Parathyroid adenoma (tissue), 2 donors: ENCODE measurements around the gene CNGA3.
A peak's percentile ranks its signal among the peaks of the same experiment; 100 is the strongest.

Source experiments
- H2AFZ ChIP-seq: fragments of 300-600 bp; sonication (generic); one replicate; pipeline ENCODE4 v1.7.0; 2017; ENCODE audit warnings: antibody characterized with exemption, mild to moderate bottlenecking
- H3K27ac ChIP-seq: fragments of 300-600 bp; sonication (generic); one replicate; pipeline ENCODE4 v1.7.0; 2017
- H3K27me3 ChIP-seq: fragments of 300-600 bp; sonication (generic); one replicate; pipeline ENCODE4 v1.7.0; 2017; ENCODE audit warnings: low read length; ENCODE audit not compliant: control insufficient read depth, insufficient read depth
- H3K36me3 ChIP-seq: fragments of 300-600 bp; sonication (generic); one replicate; pipeline ENCODE4 v1.7.0; 2017; ENCODE audit warnings: low read length; ENCODE audit not compliant: control insufficient read depth, insufficient read depth
- H3K4me1 ChIP-seq: fragments of 300-600 bp; sonication (generic); one replicate; pipeline ENCODE4 v1.7.0; 2017; ENCODE audit warnings: control low read depth
- H3K4me2 ChIP-seq: fragments of 300-600 bp; sonication (generic); one replicate; pipeline ENCODE4 v1.7.0; 2017; ENCODE audit warnings: low read length
- H3K4me3 ChIP-seq: fragments of 300-600 bp; sonication (generic); one replicate; pipeline ENCODE4 v1.7.0; 2017; ENCODE audit warnings: low read depth, low read length
- H3K79me2 ChIP-seq: fragments of 300-600 bp; sonication (generic); one replicate; pipeline ENCODE4 v1.7.0; 2017; ENCODE audit warnings: control low read depth
- H3K9ac ChIP-seq: fragments of 300-600 bp; sonication (generic); one replicate; pipeline ENCODE4 v1.7.0; 2017; ENCODE audit warnings: mild to moderate bottlenecking
- H3K9me3 ChIP-seq: fragments of 300-600 bp; sonication (generic); one replicate; pipeline ENCODE4 v1.7.0; 2017; ENCODE audit warnings: low read length; ENCODE audit not compliant: control insufficient read depth
- CTCF ChIP-seq: fragments of 300-600 bp; sonication (generic); IDR thresholded peaks from one replicate; pipeline ENCODE4 v1.7.0; 2017; ENCODE audit warnings: antibody characterized with exemption, mild to moderate bottlenecking
- donor health status: primary hyperparathyroidism.

CNGA3 gene

GRCh38 chr2:98444436-98445176, 98.3 kb downstream of the CNGA3 start, which contains the start of gene INPP4A:
Gene INPP4A, plus strand, starts transcription at chr2:98444858. Its CDS starts 75,191 bp downstream, at chr2:98520049.
- H3K79me2 ChIP-seq = peaks cover 18% of the 10 kb centered on the region
- H3K4me3 ChIP-seq = peak within 1 kb of the TSS; percentile 76
- H3K9me3 ChIP-seq = no peaks in the 10 kb centered on the region
- H3K36me3 ChIP-seq = no peaks in the 10 kb centered on the region
- H3K4me2 ChIP-seq = peak within 1 kb of the TSS; percentile 98
- H3K9ac ChIP-seq = no peak within 1 kb of the TSS
- H3K27ac ChIP-seq = peak within 1 kb of the TSS; percentile 58
- no peaks in the 10 kb centered on the region for H3K27me3 ChIP-seq
- TF ChIP-seq CTCF = no peak
- peak within 1 kb of the TSS; percentile 98 for H2AFZ ChIP-seq
- H3K4me1 ChIP-seq = peaks cover 6% of the 10 kb centered on the region

- no peaks in the 10 kb centered on the region for H3K27me3 ChIP-seq
- H2AFZ ChIP-seq = peak overlapping the region; percentile 79
- peak overlapping the region; percentile 76 for H3K4me3 ChIP-seq
- peak overlapping the region; percentile 87 for H3K4me2 ChIP-seq
- TF ChIP-seq CTCF = no peak
- H3K9ac ChIP-seq = no peak overlapping the region
- H3K9me3 ChIP-seq = no peaks in the 10 kb centered on the region
- peaks cover 20% of the 10 kb centered on the region for H3K79me2 ChIP-seq
- peak overlapping the region; percentile 8 for H3K27ac ChIP-seq
- H3K36me3 ChIP-seq = no peaks in the 10 kb centered on the region
- H3K4me1 ChIP-seq = peaks cover 6% of the 10 kb centered on the region
Measured at GRCh38 chr2:98445177-98445682, 99.0 kb downstream of the CNGA3 start.

DNA sequence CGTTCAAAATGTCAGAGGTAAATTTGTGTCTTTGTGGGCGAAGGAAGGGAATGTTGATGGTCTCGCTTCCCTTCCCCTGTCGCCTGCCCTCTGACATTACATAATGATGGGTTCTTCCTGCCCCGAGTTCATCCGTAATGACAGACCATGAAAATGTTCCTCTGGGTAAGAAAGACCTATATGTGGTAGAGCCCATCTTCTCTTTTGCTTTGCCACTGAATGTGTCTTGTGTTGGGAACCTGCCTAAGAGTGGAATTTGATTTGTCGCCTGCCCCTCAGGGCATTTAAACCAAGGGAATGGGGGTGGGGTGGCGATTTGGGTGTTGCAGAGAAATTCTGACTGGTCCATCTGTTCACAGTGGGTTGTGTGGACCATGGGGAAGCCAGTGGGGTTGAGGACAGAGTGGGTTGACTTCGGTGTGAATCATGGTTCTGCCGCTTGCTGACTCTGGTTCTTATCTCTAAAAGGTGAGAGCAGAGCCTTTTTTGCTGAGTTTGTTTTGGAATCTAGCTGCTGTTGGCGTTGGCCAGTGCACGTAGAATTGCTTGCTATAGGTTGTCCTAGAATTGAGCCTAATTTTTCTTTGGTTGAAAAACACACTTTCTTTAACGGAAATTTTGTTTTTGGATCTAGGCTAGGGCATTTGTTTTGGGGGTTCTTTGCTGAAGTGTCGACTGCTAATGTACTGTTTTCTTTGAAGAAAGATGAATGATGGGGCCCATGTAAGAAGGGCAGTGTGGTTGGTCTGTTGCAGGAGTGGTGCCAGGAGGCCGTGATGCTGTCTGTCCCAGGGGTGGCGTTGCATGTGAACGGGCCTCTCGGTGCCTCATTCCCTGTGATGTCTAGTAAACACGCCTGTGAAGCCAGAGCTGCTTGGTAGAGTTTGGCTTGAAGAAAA, 99.7 kb downstream of the CNGA3 start:
- H3K4me2 ChIP-seq = peak overlapping the region; percentile 87
- peaks cover 27% of the 10 kb centered on the region for H3K79me2 ChIP-seq
- H3K4me3 ChIP-seq = peak overlapping the region; percentile 76
- no peak for TF ChIP-seq CTCF
- no peaks in the 10 kb centered on the region for H3K36me3 ChIP-seq
- peaks cover 6% of the 10 kb centered on the region for H3K4me1 ChIP-seq
- H2AFZ ChIP-seq = peak overlapping the region; percentile 79
- H3K27ac ChIP-seq = peak overlapping the region; percentile 8
- H3K27me3 ChIP-seq = no peaks in the 10 kb centered on the region
- no peaks in the 10 kb centered on the region for H3K9me3 ChIP-seq
- H3K9ac ChIP-seq = no peak overlapping the region

GRCh38 chr2:98446850-98447249, 100.6 kb downstream of the CNGA3 start:
- H3K4me1 ChIP-seq = peaks cover 6% of the 10 kb centered on the region
- H3K9me3 ChIP-seq = no peaks in the 10 kb centered on the region
- no peaks in the 10 kb centered on the region for H3K36me3 ChIP-seq
- H3K9ac ChIP-seq = no peak overlapping the region
- no peak for TF ChIP-seq CTCF
- H2AFZ ChIP-seq = no peak overlapping the region
- no peaks in the 10 kb centered on the region for H3K27me3 ChIP-seq
- H3K4me3 ChIP-seq = no peak overlapping the region
- no peak overlapping the region for H3K4me2 ChIP-seq
- no peak overlapping the region for H3K27ac ChIP-seq
- H3K79me2 ChIP-seq = peaks cover 37% of the 10 kb centered on the region
